ENCODE measurements around the gene KCNJ15. TPM values are rescaled to one million over a fixed set of nuclear protein-coding genes. Genes with fewer than 3 reads are reported as not detected.

The KCNJ15 gene
- total RNA-seq, 1 experiment from 2014 or later, result not detected

DNA sequence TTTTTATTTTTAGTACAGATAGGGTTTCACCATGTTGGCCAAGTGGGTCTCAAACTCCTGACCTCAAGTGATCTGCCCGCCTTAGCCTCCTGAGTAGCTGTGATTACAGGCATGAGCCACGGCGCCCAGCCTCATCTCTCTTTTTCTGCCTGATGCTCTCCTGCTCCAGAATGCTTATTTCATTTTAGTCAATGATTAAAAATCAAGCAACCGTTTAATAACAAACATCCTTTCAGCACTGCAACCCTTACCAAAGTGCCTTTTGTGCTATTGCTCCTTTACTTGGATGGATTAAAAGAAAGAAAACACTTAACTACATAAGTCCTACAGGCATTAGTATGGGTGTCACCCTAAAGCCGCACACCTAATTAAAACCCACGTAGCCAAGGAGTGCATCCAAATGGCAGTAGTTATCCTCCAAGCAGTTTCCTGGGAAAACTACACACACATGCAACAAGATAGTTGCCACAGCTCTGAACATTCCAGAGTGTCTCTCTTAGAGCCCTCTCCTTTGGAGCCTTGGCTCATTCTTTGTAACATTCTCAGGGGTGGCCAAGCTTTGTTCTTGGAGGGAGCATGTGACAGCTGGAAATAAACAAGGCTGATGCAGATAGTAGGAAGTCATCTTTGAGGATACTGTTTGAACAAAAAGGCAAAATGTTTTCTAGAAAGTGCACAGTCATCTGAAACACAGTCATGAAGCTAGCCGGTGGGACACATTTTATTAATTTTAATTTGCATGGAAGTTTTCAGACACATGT lies 51.2 kb downstream of the KCNJ15 start (continued):
- TF ChIP-seq CEBPB (IDR thresholded peaks at IDR 0.05; ENCODE audit: low read depth) (no peak), POLR2A (IDR thresholded peaks at IDR 0.05; ENCODE audit: borderline replicate concordance, extremely low read depth, insufficient read depth, insufficient read length) (no peak), SIN3A (IDR thresholded peaks at IDR 0.05; ENCODE audit: low read depth) (no peak)

DNA sequence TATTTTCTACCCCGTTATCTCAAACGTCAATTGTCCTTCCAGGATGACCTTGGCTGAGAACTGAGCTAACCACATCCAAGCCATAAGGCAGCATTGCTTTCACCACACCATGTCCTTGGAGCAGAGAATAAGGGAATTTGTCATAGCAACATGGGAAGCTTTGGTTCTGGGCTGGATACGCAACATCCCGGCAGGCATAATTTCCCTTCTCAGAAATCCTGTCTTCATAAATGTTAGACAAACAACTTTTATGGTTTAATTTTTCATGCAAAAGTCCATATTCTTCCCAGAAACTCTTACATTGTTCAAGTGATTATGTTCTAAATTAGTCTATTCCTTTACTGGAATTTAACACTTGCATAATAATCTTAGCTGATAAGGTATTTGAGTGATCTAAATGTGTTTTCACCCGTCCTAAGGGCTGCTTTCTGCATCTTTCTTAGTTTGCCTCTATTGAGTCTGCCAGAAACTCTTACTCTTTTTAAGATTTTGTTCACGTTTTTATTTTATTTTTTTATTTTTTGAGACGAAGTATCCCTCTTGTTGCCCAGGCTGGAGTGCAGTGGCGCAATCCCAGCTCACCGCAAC lies 51.8 kb downstream of the KCNJ15 start:
- no peaks in the 10 kb centered on the region for H3K9me2 ChIP-seq (ENCODE audit: insufficient read depth)
- no peaks in the 10 kb centered on the region for H3K4me1 ChIP-seq (ENCODE audit: control insufficient read depth in 1 of 2, insufficient read depth in 2 of 2, low read length in 2 of 2)
- no peak for DNase-seq (ENCODE audit: low read depth, low spot score)
- H3K9ac ChIP-seq (ENCODE audit: low read length), result no peak overlapping the region
- H2AFZ ChIP-seq (ENCODE audit: low read depth, low read length, poor library complexity, severe bottlenecking), result no peak overlapping the region
- no peaks in the 10 kb centered on the region; a peak in 1 of 4 replicates for H3K9me3 ChIP-seq (ENCODE audit: control insufficient read depth in 1 of 2, insufficient read depth in 1 of 2, low read depth in 1 of 2, low read length in 2 of 2)
- no TSS peak for BruUV-seq (replicated peaks)
- ATAC-seq, result no peak
- H3K27ac ChIP-seq (ENCODE audit: low read depth, low read length), result no peak overlapping the region
- no peaks in the 10 kb centered on the region for H3K36me3 ChIP-seq (ENCODE audit: control insufficient read depth in 1 of 2, insufficient read depth in 2 of 2, low read length in 2 of 2)
- no peak overlapping the region for H3K4me2 ChIP-seq (ENCODE audit: low read length)
- TF ChIP-seq ZNF274 (IDR thresholded peaks at IDR 0.05; ENCODE audit: low read depth, low read length), result no peak
- TF ChIP-seq CEBPB (IDR thresholded peaks at IDR 0.05; ENCODE audit: low read depth), result no peak
- TF ChIP-seq, protein P1, sequence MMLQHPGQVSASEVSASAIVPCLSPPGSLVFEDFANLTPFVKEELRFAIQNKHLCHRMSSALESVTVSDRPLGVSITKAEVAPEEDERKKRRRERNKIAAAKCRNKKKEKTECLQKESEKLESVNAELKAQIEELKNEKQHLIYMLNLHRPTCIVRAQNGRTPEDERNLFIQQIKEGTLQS (IDR thresholded peaks at IDR 0.05), result no peak
- no peak for TF ChIP-seq EGR1 (IDR thresholded peaks at IDR 0.05; ENCODE audit: low read depth)
- TF ChIP-seq EZH2phosphoT487 (IDR thresholded peaks at IDR 0.05; ENCODE audit: borderline replicate concordance), result no peak
- TF ChIP-seq SRF (IDR thresholded peaks at IDR 0.05; ENCODE audit: low read depth), result no peak
- no peak for TF ChIP-seq POLR2AphosphoS5 (IDR thresholded peaks at IDR 0.05; ENCODE audit: low read depth, low read length)
- TF ChIP-seq ZFX (IDR thresholded peaks at IDR 0.05), result no peak
- no peak for TF ChIP-seq CBX3 (IDR thresholded peaks at IDR 0.05; ENCODE audit: low read depth)
- no peak for TF ChIP-seq SP1 (IDR thresholded peaks at IDR 0.05; ENCODE audit: low read depth)
- TF ChIP-seq EZH2 (IDR thresholded peaks at IDR 0.05), result no peak
- TF ChIP-seq TCF7L2 (IDR thresholded peaks at IDR 0.05; ENCODE audit: borderline replicate concordance, extremely low read depth, insufficient read depth, insufficient read length), result no peak
- no peak for TF ChIP-seq JUND (IDR thresholded peaks at IDR 0.05)
- TF ChIP-seq, protein P2, sequence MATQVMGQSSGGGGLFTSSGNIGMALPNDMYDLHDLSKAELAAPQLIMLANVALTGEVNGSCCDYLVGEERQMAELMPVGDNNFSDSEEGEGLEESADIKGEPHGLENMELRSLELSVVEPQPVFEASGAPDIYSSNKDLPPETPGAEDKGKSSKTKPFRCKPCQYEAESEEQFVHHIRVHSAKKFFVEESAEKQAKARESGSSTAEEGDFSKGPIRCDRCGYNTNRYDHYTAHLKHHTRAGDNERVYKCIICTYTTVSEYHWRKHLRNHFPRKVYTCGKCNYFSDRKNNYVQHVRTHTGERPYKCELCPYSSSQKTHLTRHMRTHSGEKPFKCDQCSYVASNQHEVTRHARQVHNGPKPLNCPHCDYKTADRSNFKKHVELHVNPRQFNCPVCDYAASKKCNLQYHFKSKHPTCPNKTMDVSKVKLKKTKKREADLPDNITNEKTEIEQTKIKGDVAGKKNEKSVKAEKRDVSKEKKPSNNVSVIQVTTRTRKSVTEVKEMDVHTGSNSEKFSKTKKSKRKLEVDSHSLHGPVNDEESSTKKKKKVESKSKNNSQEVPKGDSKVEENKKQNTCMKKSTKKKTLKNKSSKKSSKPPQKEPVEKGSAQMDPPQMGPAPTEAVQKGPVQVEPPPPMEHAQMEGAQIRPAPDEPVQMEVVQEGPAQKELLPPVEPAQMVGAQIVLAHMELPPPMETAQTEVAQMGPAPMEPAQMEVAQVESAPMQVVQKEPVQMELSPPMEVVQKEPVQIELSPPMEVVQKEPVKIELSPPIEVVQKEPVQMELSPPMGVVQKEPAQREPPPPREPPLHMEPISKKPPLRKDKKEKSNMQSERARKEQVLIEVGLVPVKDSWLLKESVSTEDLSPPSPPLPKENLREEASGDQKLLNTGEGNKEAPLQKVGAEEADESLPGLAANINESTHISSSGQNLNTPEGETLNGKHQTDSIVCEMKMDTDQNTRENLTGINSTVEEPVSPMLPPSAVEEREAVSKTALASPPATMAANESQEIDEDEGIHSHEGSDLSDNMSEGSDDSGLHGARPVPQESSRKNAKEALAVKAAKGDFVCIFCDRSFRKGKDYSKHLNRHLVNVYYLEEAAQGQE (IDR thresholded peaks at IDR 0.05; ENCODE audit: low read depth), result no peak
- TF ChIP-seq FOSL1 (IDR thresholded peaks at IDR 0.05; ENCODE audit: low read depth), result no peak
- TF ChIP-seq RAD21 (IDR thresholded peaks at IDR 0.05; ENCODE audit: low read depth), result no peak
- H3K27me3 ChIP-seq (ENCODE audit: insufficient read depth, low read length), result no peaks in the 10 kb centered on the region
- H3K4me3 ChIP-seq (replicated peaks in 1 of 2; ENCODE audit: low read depth in 1 of 2, low read length in 2 of 2), result no peak overlapping the region
- ChIA-PET RAD21 (ENCODE audit: low non-redundant PET in 1 of 2, low total read pairs in 2 of 2, uncharacterized antibody in 2 of 2, unreplicated experiment in 2 of 2) (no interaction called here), CTCF (no interaction called here), POLR2A (no interaction called here)
- H4K20me1 ChIP-seq (ENCODE audit: insufficient read depth), result no peaks in the 10 kb centered on the region
- intact Hi-C loops (cut with micrococcal nuclease), result no loop called here
- no peaks in the 10 kb centered on the region for H3K79me2 ChIP-seq (ENCODE audit: insufficient read depth, low read length)

Data from HCT116 (cell line).